IPS DF 6.9 (cell line): ENCODE data around the gene LRRC73.
"Not testable (repeated sequence)": the region's sequence is repeated elsewhere in the genome, so short reads cannot be mapped to it uniquely, and the experiment has no call there.

ENCODE experiments used
- DNase-seq: peaks from one replicate; pipeline ENCODE4 v3.0.0-alpha.2; 2013; ENCODE audit warnings: low read depth, low spot score
- H3K27ac ChIP-seq: one replicate; pipeline ENCODE4 v1.5.1; 2013; ENCODE audit warnings: low read length, control low read depth
- H3K27me3 ChIP-seq: 2 replicates; pipeline ENCODE4 v1.6.1; 2013; ENCODE audit warnings: mild to moderate bottlenecking, low read length; ENCODE audit not compliant: control insufficient read depth, insufficient read depth
- H3K36me3 ChIP-seq: 2 replicates; pipeline ENCODE4 v1.6.1; 2013; ENCODE audit warnings: low read length; ENCODE audit not compliant: control insufficient read depth, insufficient read depth
- H3K4me1 ChIP-seq: 2 replicates; pipeline ENCODE4 v1.6.1; 2013; ENCODE audit warnings: low read length; ENCODE audit not compliant: control insufficient read depth, insufficient read depth
- H3K4me3 ChIP-seq: 2 replicates; pipeline ENCODE4 v1.5.1; 2013; ENCODE audit warnings: mild to moderate bottlenecking, low read length
- H3K9me3 ChIP-seq: 2 replicates; pipeline ENCODE4 v1.6.1; 2013; ENCODE audit warnings: low read length, inconsistent platforms; ENCODE audit not compliant: control insufficient read depth, insufficient read depth
- WGBS: extraction: QIAGEN DNeasy Blood & Tissue Kit; methylation state at CpG from one replicate; pipeline ENCODE4 v1.1.7; 2013; ENCODE audit warnings: mixed read lengths, missing lambda C conversion rate; ENCODE audit not compliant: insufficient read length, insufficient coverage; 5-methylcytosine and 5-hydroxymethylcytosine counted together

LRRC73 gene

GRCh38 chr6:43502666-43503065, 7.5 kb downstream of the LRRC73 start:
- H3K27ac ChIP-seq = no peak overlapping the region
- no peak overlapping the region for H3K4me3 ChIP-seq
- no peaks in the 10 kb centered on the region for H3K9me3 ChIP-seq
- no peak for DNase-seq
- H3K27me3 ChIP-seq = no peaks in the 10 kb centered on the region
- peaks cover 43% of the 10 kb centered on the region for H3K36me3 ChIP-seq
- H3K4me1 ChIP-seq = no peaks in the 10 kb centered on the region
- no CpG with 5 or more reads among the region's 4 CpGs for WGBS

GRCh38 chr6:43500921-43501320, 9.2 kb downstream of the LRRC73 start:
- peaks cover 5% of the 10 kb centered on the region for H3K4me1 ChIP-seq
- no peak for DNase-seq
- no peaks in the 10 kb centered on the region for H3K9me3 ChIP-seq
- no peaks in the 10 kb centered on the region for H3K27me3 ChIP-seq
- no peak overlapping the region for H3K27ac ChIP-seq
- no CpG with 5 or more reads among the region's 3 CpGs for WGBS
- H3K4me3 ChIP-seq = no peak overlapping the region
- H3K36me3 ChIP-seq = peaks cover 43% of the 10 kb centered on the region

- no CpG with 5 or more reads among the region's 12 CpGs for WGBS
- no peak overlapping the region for H3K27ac ChIP-seq
- DNase-seq = no peak
- peaks cover 10% of the 10 kb centered on the region for H3K4me1 ChIP-seq
- H3K27me3 ChIP-seq = no peaks in the 10 kb centered on the region
- H3K9me3 ChIP-seq = no peaks in the 10 kb centered on the region
- no peak overlapping the region for H3K4me3 ChIP-seq
- peaks cover 31% of the 10 kb centered on the region for H3K36me3 ChIP-seq
Measured at GRCh38 chr6:43499028-43499815, 10.9 kb downstream of the LRRC73 start.

- not testable (repeated sequence) for H3K4me3 ChIP-seq, H3K27ac ChIP-seq, H3K4me1 ChIP-seq, H3K9me3 ChIP-seq, DNase-seq, H3K27me3 ChIP-seq
- peaks cover 26% of the 10 kb centered on the region for H3K36me3 ChIP-seq
- WGBS = no CpG with 5 or more reads among the region's 5 CpGs
Measured at GRCh38 chr6:43498291-43498690, 11.9 kb downstream of the LRRC73 start.

- Histone ChIP-seq H3K36me3 (peaks cover 20% of the 10 kb centered on the region), H3K4me1 (peaks cover 10% of the 10 kb centered on the region)
- no CpG with 5 or more reads among the region's 12 CpGs for WGBS
Measured at GRCh38 chr6:43497689-43498088, 12.5 kb downstream of the LRRC73 start.

GRCh38 chr6:43497129-43497396, 13.1 kb downstream of the LRRC73 start:
- no peak for DNase-seq
- H3K36me3 ChIP-seq = peaks cover 15% of the 10 kb centered on the region
- no CpG with 5 or more reads among the region's 6 CpGs for WGBS
- H3K27ac ChIP-seq = no peak overlapping the region
- no peak overlapping the region for H3K4me3 ChIP-seq
- no peaks in the 10 kb centered on the region for H3K9me3 ChIP-seq
- H3K4me1 ChIP-seq = peaks cover 10% of the 10 kb centered on the region
- H3K27me3 ChIP-seq = no peaks in the 10 kb centered on the region

More at GRCh38 chr6:43497689-43498088, 12.5 kb downstream of the LRRC73 start:
- no peak for DNase-seq
- Histone ChIP-seq H3K9me3 (no peaks in the 10 kb centered on the region), H3K27me3 (no peaks in the 10 kb centered on the region), H3K27ac (no peak overlapping the region), H3K4me3 (no peak overlapping the region)

- H3K36me3 ChIP-seq = peaks cover 15% of the 10 kb centered on the region
- no CpG with 5 or more reads among the region's 18 CpGs for WGBS
- H3K27ac ChIP-seq = no peak overlapping the region
- H3K4me1 ChIP-seq = peaks cover 10% of the 10 kb centered on the region
- H3K4me3 ChIP-seq = no peak overlapping the region
- no peaks in the 10 kb centered on the region for H3K27me3 ChIP-seq
- no peak for DNase-seq
- H3K9me3 ChIP-seq = no peaks in the 10 kb centered on the region
Measured at GRCh38 chr6:43496370-43497128, 13.6 kb downstream of the LRRC73 start.

- Histone ChIP-seq H3K4me3 (no peak overlapping the region), H3K9me3 (no peaks in the 10 kb centered on the region), H3K27me3 (no peaks in the 10 kb centered on the region), H3K4me1 (peaks cover 10% of the 10 kb centered on the region), H3K27ac (no peak overlapping the region), H3K36me3 (peaks cover 13% of the 10 kb centered on the region)
- no peak for DNase-seq
- no CpG with 5 or more reads among the region's 4 CpGs for WGBS
Measured at GRCh38 chr6:43495409-43495941, 14.7 kb downstream of the LRRC73 start.

- H3K27ac ChIP-seq = no peak overlapping the region
- H3K4me3 ChIP-seq = no peak overlapping the region
- no peaks in the 10 kb centered on the region for H3K27me3 ChIP-seq
- H3K4me1 ChIP-seq = peaks cover 10% of the 10 kb centered on the region
- no peaks in the 10 kb centered on the region for H3K9me3 ChIP-seq
- DNase-seq = no peak
- peaks cover 10% of the 10 kb centered on the region for H3K36me3 ChIP-seq
- WGBS = no CpG with 5 or more reads among the region's 4 CpGs
Measured at GRCh38 chr6:43494766-43495165, 15.4 kb downstream of the LRRC73 start.

GRCh38 chr6:43494321-43494720, 15.8 kb downstream of the LRRC73 start:
- Histone ChIP-seq H3K27ac (no peak overlapping the region), H3K36me3 (peaks cover 7% of the 10 kb centered on the region), H3K27me3 (no peaks in the 10 kb centered on the region), H3K4me1 (peaks cover 10% of the 10 kb centered on the region), H3K4me3 (no peak overlapping the region), H3K9me3 (no peaks in the 10 kb centered on the region)
- DNase-seq = no peak
- WGBS = no CpG with 5 or more reads among the region's 6 CpGs
